Pancreas (tissue), 10 donors: ENCODE data around the gene E2F6. TPM values are rescaled to one million over a fixed set of nuclear protein-coding genes. Genes with fewer than 3 reads are reported as not detected.
A peak's percentile ranks its signal among the peaks of the same experiment; 100 is the strongest.

ENCODE experiments used
- ATAC-seq, 4 donors: fragments of 200-7000 bp; cut with Tn5 transposase; one replicate each; pipeline versions ENCODE4 v1.8.0 to v1.9.1; 2020; ENCODE audit warnings: mild to moderate bottlenecking in 4 of 4, moderate library complexity in 4 of 4
- DNase-seq, 6 donors: peaks; one replicate each; pipeline ENCODE4 v3.0.0-alpha.2; 2020
- FAIRE-seq: peaks from 2 replicates; lab custom pipeline; 2012; peaks lifted over from hg19 to GRCh38; lab: Jason Lieb, UNC
- H3K27ac ChIP-seq, 4 donors: fragments of 200-600 bp; sonication (generic); 1 replicate in 3 of 4; 2 replicates in 1 of 4; pipeline versions ENCODE4 v1.5.0 to v1.8.0; 2020
- H3K27me3 ChIP-seq, 4 donors: fragments of 200-600 bp; one replicate each; pipeline ENCODE4 v1.8.0; 2021
- H3K36me3 ChIP-seq, 3 donors: fragments of 200-600 bp; sonication (generic) in 1 of 3; one replicate each; pipeline versions ENCODE4 v1.5.0 to v1.8.0; 2020 to 2021
- H3K4me1 ChIP-seq, 3 donors: fragments of 200-600 bp; one replicate each; pipeline ENCODE4 v1.8.0; 2021
- H3K4me3 ChIP-seq, 4 donors: fragments of 200-600 bp; sonication (generic) in 2 of 4; one replicate each; pipeline versions ENCODE4 v1.5.0 to v1.8.0; 2020 to 2021
- H3K9me3 ChIP-seq, 4 donors: fragments of 200-600 bp; one replicate each; pipeline ENCODE4 v1.8.0; 2021
- WGBS, 2 donors: extraction: QIAGEN DNeasy Blood & Tissue Kit; methylation state at CpG; one replicate each; pipeline ENCODE4 v1.1.7; 2013; 5-methylcytosine and 5-hydroxymethylcytosine counted together
- intact Hi-C, 3 donors: fragments of 100-400 bp; cut with DNase I; formaldehyde crosslinking; loops; one replicate each; pipeline versions ENCODE4 v1.11.1 to v1.14.2; 2022
- polyA plus RNA-seq, 2 donors: library from polyadenylated mRNA; stranded (reverse); fragments of 200-250 nt; gene quantifications; one replicate each; pipeline ENCODE4 v1.2.3, GENCODE V29; 2013
- total RNA-seq, 6 donors: library from RNA; stranded (reverse); fragmentation: NEBNext Ultra II Directional in 4 of 6; extraction: Animal tissue kit (Norgen Biotek cat#: 25700) in 4 of 6; gene quantifications; one replicate each; pipeline versions ENCODE4 v1.2.1 to v1.2.4, GENCODE V29; 2021 to 2023
- TF ChIP-seq, protein P1 (sequence below), 4 donors: fragments of 200-600 bp; sonication (generic) in 3 of 4; IDR thresholded peaks; one replicate each; pipeline versions ENCODE4 v1.5.0 to v1.8.0; 2021; ENCODE audit warnings: antibody characterized with exemption in 4 of 4
- donor health status: healthy with polysubstance abuse.
- donor health status: DM: no; HTN: no; CAD: no; lungs with moderate emphysema.
- donor health status: DM: no; HTN: no; CAD: no.
- donor health status: control.
- donor health status: control.
- donor health status: Bipolar disorder and iron deficiency.
- donor health status: DM: yes; HTN: yes; CAD: no.
- donor health status: DM: no; HTN: no; CAD: no.
- donor health status: DM: no; HTN: no; CAD: no.
- donor health status: DM: yes; HTN: yes; CAD: no.

E2F6 gene
- total and polyA plus RNA-seq, 8 donors: 3.0 to 9.6 (median 5.0) TPM

DNA sequence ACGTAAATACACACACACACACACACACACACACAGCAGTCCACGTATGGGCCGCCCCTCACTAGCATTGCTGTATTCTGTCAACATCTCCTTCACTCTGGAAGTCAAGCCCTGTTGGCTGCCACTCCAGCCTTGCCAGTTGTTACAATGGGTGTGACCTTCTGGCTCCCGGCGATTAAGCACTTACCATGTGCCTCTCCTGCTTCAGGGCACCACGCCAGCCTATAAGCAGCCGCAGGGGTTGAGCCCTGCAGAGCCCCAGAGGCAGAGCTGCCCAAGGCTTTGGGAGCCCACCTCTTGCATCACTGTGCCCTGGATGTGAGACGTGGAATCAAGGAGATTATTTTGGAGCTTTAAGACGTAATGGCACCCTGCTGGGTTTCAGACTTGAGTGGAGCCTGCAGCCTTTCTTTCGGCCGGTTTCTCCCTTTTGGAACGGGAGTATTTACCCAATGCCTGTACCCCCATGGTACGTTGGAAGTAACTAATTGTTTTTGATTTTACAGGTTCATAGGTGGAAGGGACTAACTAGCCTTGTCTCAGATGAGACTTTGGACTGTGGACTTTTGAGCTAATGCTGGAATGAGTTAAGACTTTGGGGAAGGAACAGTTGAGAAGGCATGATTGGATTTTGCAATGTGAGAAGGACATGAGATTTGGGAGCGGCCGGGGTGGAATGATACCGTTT, 67.1 kb downstream of the E2F6 start:
- Histone ChIP-seq H3K27ac (no peak overlapping the region), H3K9me3 (no peaks in the 10 kb centered on the region), H3K36me3 (no peaks in the 10 kb centered on the region), H3K27me3 (no peaks in the 10 kb centered on the region), H3K4me1 (no peaks in the 10 kb centered on the region), H3K4me3 (no peak overlapping the region)
- ATAC-seq (peak in 1 of 4 donors; percentile 46), FAIRE-seq (no peak), DNase-seq (no peak)
- WGBS, 2 donors: 57 to 68% methylated on average over 16 of the region's 16 CpGs
- intact Hi-C loops: no loop called here
- TF ChIP-seq, protein P1, sequence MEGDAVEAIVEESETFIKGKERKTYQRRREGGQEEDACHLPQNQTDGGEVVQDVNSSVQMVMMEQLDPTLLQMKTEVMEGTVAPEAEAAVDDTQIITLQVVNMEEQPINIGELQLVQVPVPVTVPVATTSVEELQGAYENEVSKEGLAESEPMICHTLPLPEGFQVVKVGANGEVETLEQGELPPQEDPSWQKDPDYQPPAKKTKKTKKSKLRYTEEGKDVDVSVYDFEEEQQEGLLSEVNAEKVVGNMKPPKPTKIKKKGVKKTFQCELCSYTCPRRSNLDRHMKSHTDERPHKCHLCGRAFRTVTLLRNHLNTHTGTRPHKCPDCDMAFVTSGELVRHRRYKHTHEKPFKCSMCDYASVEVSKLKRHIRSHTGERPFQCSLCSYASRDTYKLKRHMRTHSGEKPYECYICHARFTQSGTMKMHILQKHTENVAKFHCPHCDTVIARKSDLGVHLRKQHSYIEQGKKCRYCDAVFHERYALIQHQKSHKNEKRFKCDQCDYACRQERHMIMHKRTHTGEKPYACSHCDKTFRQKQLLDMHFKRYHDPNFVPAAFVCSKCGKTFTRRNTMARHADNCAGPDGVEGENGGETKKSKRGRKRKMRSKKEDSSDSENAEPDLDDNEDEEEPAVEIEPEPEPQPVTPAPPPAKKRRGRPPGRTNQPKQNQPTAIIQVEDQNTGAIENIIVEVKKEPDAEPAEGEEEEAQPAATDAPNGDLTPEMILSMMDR (IDR thresholded peaks at IDR 0.05): no peak

DNA sequence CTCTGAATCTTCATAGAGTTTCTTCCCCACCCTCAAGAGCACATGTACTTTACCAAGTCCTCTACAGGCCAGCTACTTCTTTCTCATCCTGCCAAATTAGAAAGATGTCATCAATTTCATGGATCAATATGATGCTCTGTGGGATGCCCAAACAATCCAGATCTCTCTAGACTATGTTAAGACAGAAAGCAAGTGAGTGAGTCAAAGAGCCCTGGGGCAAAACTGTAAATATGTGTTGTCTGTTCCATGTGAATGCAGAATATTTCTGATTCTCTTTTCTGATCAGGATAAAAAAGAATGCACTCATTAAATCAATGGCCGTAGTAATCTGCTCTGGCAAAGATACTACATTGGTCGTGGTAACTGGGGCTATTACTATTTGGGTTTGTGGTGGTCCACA, 68.4 kb downstream of the E2F6 start:
- 80 to 85% methylated on average over 2 of the region's 2 CpGs for WGBS, 2 donors
- Histone ChIP-seq H3K4me1 (no peaks in the 10 kb centered on the region), H3K27ac (no peak overlapping the region), H3K36me3 (no peaks in the 10 kb centered on the region), H3K9me3 (no peaks in the 10 kb centered on the region), H3K27me3 (no peaks in the 10 kb centered on the region), H3K4me3 (no peak overlapping the region)
- no peak for DNase-seq
- no peak for ATAC-seq
- no peak for FAIRE-seq
- TF ChIP-seq, protein P1 (IDR thresholded peaks at IDR 0.05): no peak
- intact Hi-C loops: no loop called here

DNA sequence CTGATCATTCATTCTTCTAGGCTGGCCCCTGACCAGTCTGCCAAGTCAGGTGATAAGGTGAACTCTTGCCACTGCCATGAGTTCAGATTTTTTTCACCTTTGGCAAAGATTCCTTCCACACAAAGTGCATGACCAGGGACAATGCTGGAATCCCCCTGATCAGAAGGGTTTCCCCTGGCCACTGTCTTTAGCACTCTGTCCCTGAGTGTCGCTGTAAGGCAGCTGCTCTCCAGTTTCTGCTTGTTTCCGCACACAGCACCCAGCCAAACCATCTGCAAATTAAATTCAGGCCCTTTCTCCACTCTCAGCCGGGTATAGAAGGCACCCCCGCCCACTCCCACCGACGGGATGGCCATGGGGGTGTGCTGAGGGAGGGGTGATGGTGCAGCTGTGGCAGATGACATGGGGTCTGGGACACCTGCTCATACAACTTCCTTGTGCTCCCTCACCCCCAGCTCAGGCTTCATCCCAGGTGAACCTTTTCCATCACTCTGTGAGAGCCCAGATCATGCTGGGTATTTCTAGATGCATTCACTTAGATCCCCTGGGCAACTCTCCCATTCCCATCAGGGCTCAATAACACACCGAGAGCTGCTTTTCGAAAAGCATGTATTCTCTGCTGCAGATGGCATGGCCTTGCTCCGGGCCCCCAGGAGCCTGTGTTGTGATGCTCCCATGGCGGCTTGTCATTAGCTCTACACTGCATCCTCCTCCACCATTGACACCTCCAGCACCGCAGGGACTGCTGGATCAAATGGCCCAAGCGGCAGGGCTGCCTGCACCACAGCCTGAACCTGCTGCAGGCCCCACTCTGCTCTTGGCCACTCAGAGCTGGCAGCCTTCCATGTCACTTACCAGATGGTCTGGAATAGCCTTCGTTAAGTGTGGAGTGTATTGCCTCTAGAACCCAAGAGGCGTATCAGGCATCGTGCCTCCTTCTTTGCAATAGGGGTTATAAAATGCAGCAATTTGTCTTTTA, 69.2 kb downstream of the E2F6 start:
- H3K4me3 ChIP-seq: no peak overlapping the region
- no peaks in the 10 kb centered on the region for H3K9me3 ChIP-seq
- H3K36me3 ChIP-seq: no peaks in the 10 kb centered on the region
- TF ChIP-seq, protein P1 (IDR thresholded peaks at IDR 0.05): no peak
- 84 to 85% methylated on average over 15 of the region's 15 CpGs for WGBS, 2 donors
- FAIRE-seq (no peak), ATAC-seq (peak in 1 of 4 donors; percentile 55), DNase-seq (no peak)
- intact Hi-C loops: no loop called here
- H3K27ac ChIP-seq: no peak overlapping the region
- H3K27me3 ChIP-seq: no peaks in the 10 kb centered on the region
- peaks cover 0 to 5% (median 0%) of the 10 kb centered on the region in 3 donors for H3K4me1 ChIP-seq

DNA sequence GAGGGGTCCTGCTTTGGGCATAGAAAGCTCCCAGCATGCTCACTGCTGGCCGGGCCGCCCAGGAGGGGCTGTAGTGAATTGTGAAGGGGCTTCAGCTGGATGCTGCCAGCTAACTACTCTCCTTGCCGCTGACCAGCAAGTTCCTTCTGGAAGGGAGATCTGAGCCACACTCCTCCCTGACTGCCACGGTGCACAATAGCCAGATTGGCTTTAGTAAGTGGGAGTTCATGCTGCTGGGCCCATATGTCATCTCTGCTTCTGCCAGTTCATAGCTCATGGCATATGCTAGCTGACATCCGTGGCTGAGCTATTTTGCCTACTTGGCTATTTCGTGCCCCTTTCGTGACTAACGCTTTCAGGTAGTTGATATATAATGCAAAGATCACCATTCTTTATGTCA, 69.9 kb downstream of the E2F6 start:
- no peak overlapping the region for H3K27ac ChIP-seq
- 87 to 93% methylated on average over 8 of the region's 8 CpGs for WGBS, 2 donors
- DNase-seq (no peak), ATAC-seq (no peak), FAIRE-seq (no peak)
- no peak overlapping the region for H3K4me3 ChIP-seq
- H3K27me3 ChIP-seq: no peaks in the 10 kb centered on the region
- intact Hi-C loops: no loop called here
- no peaks in the 10 kb centered on the region for H3K36me3 ChIP-seq
- H3K4me1 ChIP-seq: peaks cover 0 to 5% (median 0%) of the 10 kb centered on the region in 3 donors
- H3K9me3 ChIP-seq: no peaks in the 10 kb centered on the region
- TF ChIP-seq, protein P1 (IDR thresholded peaks at IDR 0.05): no peak
